Iris pigment epithelial cell (primary cell): ENCODE results near the gene CMBL.
"Not testable (repeated sequence)": the region's sequence is repeated elsewhere in the genome, so short reads cannot be mapped to it uniquely, and the experiment has no call there.

Experiments used
- DNase-seq: peaks from one replicate; pipeline ENCODE4 v3.0.0-alpha.2; 2011; ENCODE audit warnings: low read depth

The CMBL gene

GRCh38 chr5:10257870-10258269 lies 49.8 kb downstream of the CMBL start:
- no peak for DNase-seq

GRCh38 chr5:10254686-10255085 lies 53.0 kb downstream of the CMBL start:
- peak; percentile 26 for DNase-seq

- DNase-seq, result no peak
Observed at GRCh38 chr5:10253390-10253789, 54.3 kb downstream of the CMBL start.

- DNase-seq, result no peak
Observed at GRCh38 chr5:10251405-10251804, 56.3 kb downstream of the CMBL start.

GRCh38 chr5:10250806-10251276 lies 56.9 kb downstream of the CMBL start:
- peak; percentile 55 for DNase-seq

DNA sequence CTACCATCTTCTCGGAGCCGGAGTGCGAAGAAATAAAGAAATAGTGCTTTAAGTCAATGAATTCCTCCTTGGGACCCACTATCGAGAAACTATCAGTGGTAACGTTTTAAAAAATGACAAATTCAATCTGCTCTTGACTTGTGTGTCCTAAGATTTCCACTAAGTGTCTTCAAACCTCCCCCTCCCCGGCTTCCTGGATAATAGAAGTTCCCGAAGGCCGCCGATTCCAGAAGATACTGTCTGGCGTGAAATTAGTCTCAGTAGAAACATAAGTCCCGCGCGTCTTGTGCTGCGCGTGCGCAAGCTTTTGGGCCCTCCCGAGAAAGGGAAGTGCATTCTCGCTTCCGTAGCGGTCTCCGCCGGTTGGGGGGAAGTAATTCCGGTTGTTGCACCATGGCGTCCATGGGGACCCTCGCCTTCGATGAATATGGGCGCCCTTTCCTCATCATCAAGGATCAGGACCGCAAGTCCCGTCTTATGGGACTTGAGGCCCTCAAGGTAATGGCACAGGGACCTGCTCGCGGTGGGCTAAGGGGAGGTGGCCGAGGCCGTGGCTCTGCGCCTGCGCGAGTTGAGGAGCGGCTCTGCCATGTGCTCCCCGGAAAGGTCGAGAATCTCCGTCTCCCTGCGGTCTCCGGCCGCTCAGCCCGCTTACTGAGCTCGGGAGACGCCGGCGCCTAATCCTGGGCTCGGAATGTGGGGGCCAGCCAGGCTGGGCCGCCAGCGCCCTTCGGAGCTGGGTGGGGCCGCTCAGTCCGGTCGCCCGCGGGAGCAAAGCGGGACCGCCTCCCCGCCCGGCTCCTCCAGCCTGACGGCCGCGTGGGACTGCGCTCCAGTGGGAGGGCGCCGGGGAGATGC lies 57.5 kb downstream of the CMBL start, which contains the start of gene CCT5:
Gene CCT5 (plus strand): TSS at position 333 of the 858 bp plus-strand sequence. CDS start 61 bp downstream, at position 394.
- peak; percentile 99 for DNase-seq

DNA sequence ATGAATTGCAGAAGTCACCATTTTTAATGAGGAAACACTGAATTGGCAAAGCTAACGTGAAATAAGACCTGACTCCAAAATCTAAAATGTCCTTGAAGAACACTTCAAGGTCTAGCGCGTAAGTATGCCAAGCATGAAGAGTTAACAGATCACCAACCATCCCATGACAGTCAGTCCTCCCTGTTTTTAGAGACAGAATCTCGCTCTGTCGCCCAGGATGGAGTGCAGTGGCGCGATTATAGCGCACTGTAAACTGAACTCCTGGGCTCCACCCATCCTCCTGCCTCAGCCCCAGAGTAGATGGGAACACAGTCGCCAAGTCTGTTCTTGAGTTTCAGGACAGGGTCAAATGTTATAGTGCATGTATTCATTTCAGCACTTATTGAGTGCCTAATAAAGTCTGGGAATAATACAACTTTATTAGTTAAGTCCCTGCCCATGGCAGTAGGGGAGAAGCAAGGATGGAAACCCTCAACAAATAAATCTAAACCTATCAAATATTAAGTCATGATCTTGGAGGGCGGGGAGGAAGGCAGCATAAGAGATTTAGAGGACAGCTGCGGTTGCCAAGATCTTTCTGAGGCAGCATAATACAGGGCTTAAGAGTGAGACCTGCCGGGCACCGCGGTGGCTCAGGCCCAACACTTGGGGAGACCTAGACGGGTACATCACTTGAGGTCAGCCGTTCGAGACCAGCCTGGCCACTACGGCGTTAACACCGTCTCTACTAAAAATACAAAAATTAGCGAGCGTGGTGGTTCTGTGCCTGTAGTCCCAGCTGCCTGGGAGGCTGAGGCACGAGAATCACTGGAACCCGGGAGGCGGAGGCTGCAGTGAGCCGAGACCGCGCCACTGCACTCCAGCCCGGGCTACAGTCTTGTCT lies 59.1 kb downstream of the CMBL start:
- DNase-seq, result no peak

DNA sequence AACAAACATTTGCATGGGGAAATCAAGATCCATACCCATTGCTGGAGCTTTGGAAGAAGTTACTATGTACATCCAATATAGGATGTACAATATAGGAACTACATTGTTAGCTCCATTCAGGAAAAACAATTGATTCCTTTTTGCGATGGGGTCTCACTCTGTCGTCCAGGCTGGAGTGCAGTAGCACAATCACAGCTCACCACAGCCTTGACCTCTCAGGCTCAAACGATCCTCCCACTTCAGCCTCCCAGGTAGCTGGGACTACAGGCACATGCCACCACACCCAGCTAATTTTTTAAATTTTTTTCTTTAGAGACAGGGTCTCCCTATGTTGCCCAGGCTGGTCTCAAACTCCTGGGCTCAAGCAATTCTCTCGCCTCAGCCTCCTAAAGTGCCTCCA lies 60.5 kb downstream of the CMBL start:
- not testable (repeated sequence) for DNase-seq

DNA sequence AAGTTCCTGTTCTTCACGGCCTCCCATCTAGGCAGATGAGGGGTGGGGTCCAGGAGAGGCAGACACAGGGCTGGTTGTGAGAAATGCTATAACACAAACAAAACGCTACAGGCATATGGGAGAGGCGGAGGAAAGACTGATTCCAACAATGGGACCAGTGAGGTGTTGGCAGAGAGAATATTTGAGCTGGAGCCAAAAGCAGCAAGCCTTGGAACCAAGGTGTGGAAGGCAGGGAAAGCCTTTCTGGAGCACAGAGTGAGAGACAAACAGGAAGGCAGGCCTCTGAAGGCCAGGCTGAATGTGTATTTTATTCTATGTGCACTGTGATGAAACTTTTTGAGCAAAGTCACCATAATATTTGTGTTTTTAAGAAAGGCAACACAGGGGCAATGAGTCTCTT lies 60.9 kb downstream of the CMBL start:
- no peak for DNase-seq

- no peak for DNase-seq
Observed at GRCh38 chr5:10244342-10244944, 63.3 kb downstream of the CMBL start.

GRCh38 chr5:10243660-10244240 lies 64.0 kb downstream of the CMBL start:
- no peak for DNase-seq

DNA sequence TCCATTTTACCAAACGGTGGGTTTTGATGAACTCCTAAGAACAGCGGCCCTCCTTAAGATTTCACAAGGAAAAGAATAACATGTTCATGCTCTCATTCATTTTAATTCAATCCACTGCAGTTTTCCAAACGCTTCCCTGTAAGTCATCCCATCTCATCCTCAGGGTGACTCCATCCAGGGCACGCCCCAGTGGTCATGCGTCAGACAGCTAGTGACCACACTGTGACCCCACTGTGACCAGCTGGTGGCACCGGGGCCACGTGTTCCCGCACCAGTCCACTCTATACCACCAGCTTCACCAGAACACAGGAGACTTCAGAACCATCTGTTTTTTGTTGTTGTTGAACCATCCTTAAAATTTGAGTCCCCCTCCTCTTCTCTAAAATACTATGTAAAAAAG lies 72.4 kb downstream of the CMBL start:
- DNase-seq, result peak; percentile 15

- DNase-seq, result peak; percentile 95
Observed at GRCh38 chr5:10233505-10233904, 74.2 kb downstream of the CMBL start.

DNA sequence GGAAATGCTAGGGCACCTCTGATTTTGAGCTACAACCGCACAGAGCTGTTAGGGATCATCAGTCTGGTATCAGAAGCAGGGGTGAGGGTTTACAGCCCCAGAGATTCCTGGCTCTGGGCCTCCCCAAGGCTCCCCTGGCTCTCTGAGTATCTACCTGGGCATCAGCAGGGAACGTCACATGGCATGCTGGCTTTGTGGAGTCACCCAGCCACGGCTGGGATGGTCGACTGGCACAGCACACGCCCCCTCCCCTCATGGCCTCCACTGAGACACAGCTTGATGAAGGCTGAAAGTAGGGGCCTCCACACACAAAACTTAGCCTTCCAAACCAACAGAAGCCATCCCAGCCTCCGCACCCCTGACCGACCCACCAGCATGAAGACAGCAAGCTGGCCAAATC lies 74.7 kb downstream of the CMBL start:
- DNase-seq, result no peak

- no peak for DNase-seq
Observed at GRCh38 chr5:10232386-10232785, 75.3 kb downstream of the CMBL start.

- DNase-seq, result peak; percentile 77
Observed at GRCh38 chr5:10229306-10230048, 78.2 kb downstream of the CMBL start.

- no peak for DNase-seq
Observed at GRCh38 chr5:10228288-10228687, 79.4 kb downstream of the CMBL start.
